HG02588 (cell line): ENCODE measurements around the gene DNASE1L3.
A peak's percentile ranks its signal among the peaks of the same experiment; 100 is the strongest.
"Not testable (repeated sequence)": the region's sequence is repeated elsewhere in the genome, so short reads cannot be mapped to it uniquely, and the experiment has no call there.

Experiments used
- ATAC-seq: cut with Tn5 transposase; IDR thresholded peaks from one replicate; pipeline ENCODE4 v1.9.1; 2021; ENCODE audit warnings: mild to moderate bottlenecking, moderate library complexity; ENCODE audit not compliant: unreplicated experiment

DNASE1L3 gene

GRCh38 chr3:58202917-58203360 lies 7.8 kb downstream of the DNASE1L3 start:
- peak; percentile 82 for ATAC-seq

- ATAC-seq: not testable (repeated sequence)
Observed at GRCh38 chr3:58201451-58201850, 9.3 kb downstream of the DNASE1L3 start.

DNA sequence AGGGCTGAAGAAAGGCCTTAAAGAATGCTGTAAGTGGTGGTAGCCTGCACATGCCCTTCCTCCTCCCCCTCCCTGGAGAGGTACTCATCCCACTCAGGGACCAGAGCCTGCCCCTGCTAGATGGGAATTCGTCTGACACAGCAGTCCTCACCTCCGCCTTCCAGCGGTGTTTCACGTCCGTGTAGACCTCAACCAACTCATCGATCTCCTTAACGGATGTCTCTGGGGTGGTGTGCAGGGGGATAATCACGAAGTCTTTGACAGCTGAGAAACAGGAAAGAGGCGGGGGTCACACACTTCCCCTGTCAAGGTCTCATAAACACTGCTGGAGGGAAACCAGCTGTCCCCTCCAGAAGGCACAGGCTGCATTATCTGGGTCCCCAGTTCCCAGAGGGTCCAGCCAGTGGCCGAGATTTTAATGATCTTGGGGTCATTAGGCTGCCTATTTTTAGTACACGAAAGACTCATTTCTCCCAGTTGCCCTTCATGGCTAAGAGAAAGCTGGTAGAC lies 9.9 kb downstream of the DNASE1L3 start:
- ATAC-seq: no peak

GRCh38 chr3:58200121-58200709 lies 10.6 kb downstream of the DNASE1L3 start:
- no peak for ATAC-seq

DNA sequence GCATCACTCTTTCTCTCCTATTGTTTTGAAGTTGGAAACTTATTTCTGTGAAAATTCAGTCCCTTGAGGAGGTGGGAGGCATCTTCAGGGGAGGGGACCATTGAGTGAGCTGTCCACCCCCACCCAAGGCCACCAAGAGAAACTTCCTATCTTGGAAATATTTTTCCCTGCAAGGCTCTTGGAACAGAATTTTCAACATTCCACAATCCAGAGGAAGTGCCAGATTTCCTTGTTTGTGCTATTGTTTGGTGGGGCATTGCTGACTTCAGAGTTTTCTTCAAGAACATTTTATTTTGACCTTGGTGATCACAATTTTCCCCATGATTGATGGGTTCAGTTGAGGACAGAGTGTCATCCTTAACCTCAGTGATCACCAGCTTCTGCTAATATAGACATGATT lies 12.0 kb downstream of the DNASE1L3 start:
- no peak for ATAC-seq

- no peak for ATAC-seq
Observed at GRCh38 chr3:58198362-58198761, 12.4 kb downstream of the DNASE1L3 start.

DNA sequence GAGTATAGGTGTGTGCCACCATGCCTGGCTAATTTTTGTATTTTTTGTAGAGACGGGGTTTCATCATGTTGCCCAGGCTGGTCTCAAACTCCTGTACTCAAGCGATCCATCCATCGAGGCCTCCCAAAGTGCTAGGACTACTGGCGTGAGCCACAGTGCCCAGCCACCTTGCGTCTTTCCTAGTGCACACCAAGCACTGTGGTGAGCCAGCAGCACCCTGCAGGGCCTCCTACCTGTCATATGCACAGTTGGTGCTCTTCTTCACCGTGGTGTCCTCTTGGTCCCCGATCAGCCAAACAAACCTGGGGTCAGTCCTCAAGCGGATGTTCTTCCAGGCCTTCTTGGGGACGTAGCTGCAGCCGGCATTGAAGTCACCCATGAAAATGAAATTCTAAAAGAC lies 13.2 kb downstream of the DNASE1L3 start:
- ATAC-seq: no peak

DNA sequence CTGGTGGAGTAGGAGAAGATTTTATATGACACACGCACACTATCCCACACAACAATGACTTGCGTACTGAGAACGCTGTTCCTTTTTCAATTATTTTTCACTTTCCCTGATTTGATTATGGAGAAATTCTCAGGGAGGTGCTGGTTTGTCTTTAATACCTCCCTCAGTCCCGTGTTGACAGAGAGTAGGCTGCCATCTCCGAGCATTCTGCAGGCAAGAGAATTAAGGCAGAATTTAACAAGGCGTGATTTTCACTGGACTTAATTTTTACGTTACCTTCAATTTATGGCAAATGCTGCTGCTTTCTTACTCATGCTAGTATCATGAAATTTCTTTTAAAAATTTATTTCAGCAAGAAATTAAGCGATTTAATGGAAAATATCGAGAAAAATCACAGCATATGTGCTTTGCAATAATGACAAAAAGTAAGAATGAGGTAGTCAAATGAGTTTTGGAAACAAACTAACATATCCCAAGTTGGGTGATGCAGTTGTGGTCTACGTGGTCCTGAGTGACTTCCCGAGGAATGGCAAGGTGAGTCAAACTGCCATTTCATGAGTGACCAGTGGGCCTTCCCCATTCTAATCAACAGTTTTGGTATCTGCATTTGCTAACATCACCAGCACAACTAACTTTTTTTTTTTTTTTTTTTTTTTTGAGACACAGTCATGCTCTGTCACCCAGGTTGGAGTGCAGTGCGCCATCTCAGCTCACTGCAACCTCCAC lies 16.9 kb downstream of the DNASE1L3 start:
- ATAC-seq: no peak

DNA sequence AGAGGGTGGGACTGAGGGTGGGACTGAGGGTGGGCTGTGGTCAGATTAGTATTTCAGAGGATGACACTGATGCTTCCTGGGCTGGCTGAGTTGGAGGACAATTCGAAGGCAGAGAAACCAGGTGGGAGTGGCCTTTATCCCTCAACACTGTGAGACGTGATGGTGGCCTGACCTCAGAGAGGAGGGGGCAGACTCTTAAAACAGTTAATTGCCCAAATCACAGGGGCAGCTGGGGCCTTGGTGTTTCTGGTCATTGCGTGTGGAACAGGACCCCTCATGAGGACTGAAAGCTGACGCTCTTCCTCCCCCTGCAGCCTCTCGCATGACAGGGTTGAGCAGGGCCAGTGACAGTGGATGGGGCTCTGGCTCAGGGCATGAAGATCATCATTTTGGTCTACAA lies 18.7 kb downstream of the DNASE1L3 start:
- ATAC-seq: no peak

- ATAC-seq: no peak
Observed at GRCh38 chr3:58191361-58191991, 19.3 kb downstream of the DNASE1L3 start.

DNA sequence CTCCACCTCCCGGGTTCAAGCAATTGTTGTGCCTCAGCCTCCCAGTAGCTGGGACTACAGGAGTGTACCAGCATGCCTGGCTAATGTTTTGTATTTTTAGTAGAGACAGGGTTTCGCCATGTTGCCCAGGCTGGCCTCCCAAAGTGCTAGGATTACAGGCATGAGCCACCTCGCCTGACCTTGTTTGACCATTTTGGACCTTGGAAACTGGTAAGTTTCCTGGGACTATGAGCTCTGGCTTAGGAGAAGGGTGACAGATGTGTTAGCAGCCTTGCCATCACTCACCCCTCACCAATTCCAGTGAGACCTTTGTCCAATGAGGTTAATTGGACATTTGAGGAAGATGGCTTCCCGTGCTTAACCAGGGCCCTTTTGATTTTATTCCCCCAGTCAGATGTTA lies 19.9 kb downstream of the DNASE1L3 start:
- no peak for ATAC-seq

DNA sequence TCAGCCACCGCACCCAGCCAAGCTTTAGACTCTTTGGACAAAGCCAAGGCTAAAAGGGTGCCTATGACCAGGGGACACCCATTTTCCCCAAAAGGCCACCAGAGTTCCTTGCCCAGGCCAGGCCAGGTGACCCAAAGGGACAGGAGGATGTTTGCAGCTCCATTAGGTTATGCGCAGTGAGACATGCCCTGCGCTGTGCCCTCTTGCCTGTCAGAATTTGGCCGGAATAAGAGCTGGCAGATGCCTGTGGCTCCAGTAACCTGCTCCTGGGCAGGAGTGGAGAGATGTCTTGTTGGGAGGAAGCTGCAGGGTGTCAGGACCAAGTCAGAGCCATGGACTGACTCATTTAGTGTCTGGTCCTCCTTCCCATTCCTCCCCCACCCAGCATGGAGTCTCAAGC lies 20.5 kb downstream of the DNASE1L3 start:
- ATAC-seq: no peak

- no peak for ATAC-seq
Observed at GRCh38 chr3:58189691-58190090, 21.1 kb downstream of the DNASE1L3 start.

DNA sequence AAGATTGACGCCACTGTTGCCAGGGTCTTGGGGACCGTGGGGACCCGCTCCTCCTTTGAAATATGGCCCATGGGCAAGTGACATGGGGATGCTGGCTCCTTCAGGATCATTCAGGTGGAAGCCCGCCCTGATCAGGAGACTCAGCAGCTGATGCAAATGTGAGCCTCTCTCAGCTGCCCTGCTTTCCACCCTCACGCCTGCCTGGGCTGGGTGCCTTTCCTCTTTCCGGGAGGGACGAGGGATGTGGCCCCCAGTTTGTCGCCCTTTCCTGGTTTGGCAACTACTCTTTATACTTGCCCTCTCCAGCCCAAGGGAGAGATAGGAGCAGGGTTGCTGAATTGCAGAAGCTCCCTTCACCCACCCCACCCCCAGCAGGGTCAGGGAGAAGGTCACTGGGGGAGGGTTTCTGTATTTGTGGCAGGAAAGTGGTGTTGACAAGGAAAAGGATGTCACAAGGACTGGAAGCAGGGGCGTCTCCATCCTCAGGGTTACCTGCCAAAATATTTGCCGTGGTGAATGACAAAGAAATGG lies 21.8 kb downstream of the DNASE1L3 start:
- no peak for ATAC-seq

GRCh38 chr3:58188173-58188564 lies 22.6 kb downstream of the DNASE1L3 start:
- ATAC-seq: no peak

GRCh38 chr3:58184982-58185360 lies 25.8 kb downstream of the DNASE1L3 start:
- ATAC-seq: no peak

DNA sequence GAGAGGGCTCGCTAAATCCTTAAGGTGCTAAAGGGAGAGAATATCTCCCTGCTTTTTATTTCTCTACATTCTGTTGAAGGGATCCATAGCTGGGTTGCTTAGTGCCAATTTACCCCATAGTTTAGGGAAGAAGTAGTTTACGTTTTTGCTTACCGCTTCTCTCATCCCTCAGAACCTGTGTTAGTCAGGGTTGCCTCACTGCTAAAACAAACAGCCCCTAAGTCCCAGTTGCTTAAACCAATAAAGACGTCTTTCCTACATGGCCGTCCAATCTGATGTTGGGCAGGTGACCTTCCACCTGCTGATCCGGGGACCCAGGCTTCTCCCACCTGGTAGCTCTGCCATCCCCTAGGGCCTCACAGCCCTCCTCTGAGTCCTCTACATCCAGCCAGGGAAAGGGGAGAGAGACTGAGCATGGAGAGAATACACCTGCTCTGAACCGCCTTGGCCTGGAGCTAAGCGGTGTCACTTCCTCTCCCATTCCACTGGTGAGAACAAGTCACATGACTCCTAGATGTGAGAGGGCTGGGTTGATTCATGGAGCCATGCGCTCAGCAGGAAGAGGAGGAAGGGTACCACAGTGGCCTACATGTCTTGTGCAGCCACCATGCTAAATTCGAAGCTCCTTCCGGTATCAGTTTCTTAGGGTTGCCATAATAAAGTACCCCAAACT lies 26.3 kb downstream of the DNASE1L3 start:
- ATAC-seq: no peak

GRCh38 chr3:58183891-58184290 lies 26.9 kb downstream of the DNASE1L3 start:
- no peak for ATAC-seq

- ATAC-seq: no peak
Observed at GRCh38 chr3:58183221-58183620, 27.6 kb downstream of the DNASE1L3 start.

DNA sequence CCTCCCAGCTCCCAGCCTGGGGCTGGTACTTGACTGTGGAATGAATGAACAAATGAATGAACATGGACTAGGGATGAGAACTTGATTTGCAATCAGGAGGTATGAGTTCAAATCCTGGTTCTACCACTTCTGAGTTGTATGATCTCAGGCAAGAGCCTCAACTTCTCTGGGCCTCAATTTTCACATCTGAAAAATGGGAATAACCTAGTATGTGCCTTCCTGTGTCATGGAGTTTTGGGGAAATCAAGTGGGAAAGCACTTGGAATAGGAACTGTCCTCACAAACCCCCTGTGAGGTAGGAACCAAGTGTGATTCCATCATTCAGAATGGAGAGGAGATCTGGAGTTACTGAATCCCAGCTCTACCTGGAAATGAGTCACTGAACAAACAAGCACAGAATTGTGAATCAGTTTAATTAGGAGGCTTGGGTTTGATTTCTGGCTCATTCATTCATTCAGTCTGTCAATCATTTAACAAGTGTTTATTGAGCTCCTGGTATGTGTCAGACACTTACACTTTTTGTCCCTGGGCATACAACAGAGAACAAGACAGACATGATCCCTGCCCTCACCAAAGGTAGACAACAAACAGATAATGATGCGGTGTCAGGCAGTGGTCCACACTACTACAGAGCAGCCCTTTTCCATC lies 29.7 kb downstream of the DNASE1L3 start:
- ATAC-seq: no peak
